ENCODE results near the gene MPP3.

GRCh38 chr17:43772877-43773648, 59.9 kb downstream of the MPP3 start:
- TF ChIP-seq, protein P1, sequence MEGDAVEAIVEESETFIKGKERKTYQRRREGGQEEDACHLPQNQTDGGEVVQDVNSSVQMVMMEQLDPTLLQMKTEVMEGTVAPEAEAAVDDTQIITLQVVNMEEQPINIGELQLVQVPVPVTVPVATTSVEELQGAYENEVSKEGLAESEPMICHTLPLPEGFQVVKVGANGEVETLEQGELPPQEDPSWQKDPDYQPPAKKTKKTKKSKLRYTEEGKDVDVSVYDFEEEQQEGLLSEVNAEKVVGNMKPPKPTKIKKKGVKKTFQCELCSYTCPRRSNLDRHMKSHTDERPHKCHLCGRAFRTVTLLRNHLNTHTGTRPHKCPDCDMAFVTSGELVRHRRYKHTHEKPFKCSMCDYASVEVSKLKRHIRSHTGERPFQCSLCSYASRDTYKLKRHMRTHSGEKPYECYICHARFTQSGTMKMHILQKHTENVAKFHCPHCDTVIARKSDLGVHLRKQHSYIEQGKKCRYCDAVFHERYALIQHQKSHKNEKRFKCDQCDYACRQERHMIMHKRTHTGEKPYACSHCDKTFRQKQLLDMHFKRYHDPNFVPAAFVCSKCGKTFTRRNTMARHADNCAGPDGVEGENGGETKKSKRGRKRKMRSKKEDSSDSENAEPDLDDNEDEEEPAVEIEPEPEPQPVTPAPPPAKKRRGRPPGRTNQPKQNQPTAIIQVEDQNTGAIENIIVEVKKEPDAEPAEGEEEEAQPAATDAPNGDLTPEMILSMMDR (IDR thresholded peaks at IDR 0.05; ENCODE audit: insufficient read depth, low read length, poor library complexity, severe bottlenecking), result no peak
- no peak for TF ChIP-seq EZH2phosphoT487 (conservative IDR thresholded peaks at IDR 0.05; ENCODE audit: low read length)

Measured in SU-DHL-6 (cell line).